IPS-20b (cell line): Measurements from ENCODE around the gene PRR23B.
"Not testable (repeated sequence)": the region's sequence is repeated elsewhere in the genome, so short reads cannot be mapped to it uniquely, and the experiment has no call there.

Source experiments
- H3K27ac ChIP-seq: one replicate; pipeline ENCODE4 v1.5.1; 2013; ENCODE audit warnings: low read length
- H3K27me3 ChIP-seq: 2 replicates; pipeline ENCODE4 v1.6.1; 2013; ENCODE audit warnings: mild to moderate bottlenecking, low read length, inconsistent platforms; ENCODE audit not compliant: insufficient read depth
- H3K36me3 ChIP-seq: 2 replicates; pipeline ENCODE4 v1.6.1; 2013; ENCODE audit warnings: low read depth, mild to moderate bottlenecking, inconsistent platforms, low read length, moderate library complexity; ENCODE audit not compliant: insufficient read depth
- H3K4me1 ChIP-seq: 2 replicates; pipeline ENCODE4 v1.6.1; 2013; ENCODE audit warnings: mild to moderate bottlenecking, control low read depth, inconsistent platforms, low read length, moderate library complexity; ENCODE audit not compliant: insufficient read depth
- H3K4me3 ChIP-seq: 2 replicates; pipeline ENCODE4 v1.5.1; 2013; ENCODE audit warnings: mild to moderate bottlenecking, low read length, inconsistent platforms
- H3K9ac ChIP-seq: 2 replicates; pipeline ENCODE4 v1.6.1; 2013; ENCODE audit warnings: low read depth, mild to moderate bottlenecking, inconsistent platforms, low read length, moderate library complexity
- H3K9me3 ChIP-seq: 2 replicates; pipeline ENCODE4 v1.6.1; 2013; ENCODE audit warnings: mild to moderate bottlenecking, low read depth, low read length, inconsistent platforms; ENCODE audit not compliant: insufficient read depth

The PRR23B gene

GRCh38 chr3:139020868-139021234, at the start of gene PRR23B:
PRR23B (minus strand) TSS chr3:139020926; CDS start chr3:139020661, 265 bp downstream.
- no peak within 1 kb of the TSS for H3K9ac ChIP-seq
- H3K36me3 ChIP-seq = no peaks in the 10 kb centered on the region
- no peak within 1 kb of the TSS for H3K4me3 ChIP-seq
- no peak within 1 kb of the TSS for H3K27ac ChIP-seq
- H3K4me1 ChIP-seq = no peaks in the 10 kb centered on the region
- H3K27me3 ChIP-seq = no peaks in the 10 kb centered on the region
- H3K9me3 ChIP-seq = peaks cover 4% of the 10 kb centered on the region; the same call in 1 of the 2 replicates

GRCh38 chr3:139062918-139063317, 42.2 kb upstream of the PRR23B start:
- H3K36me3 ChIP-seq = no peaks in the 10 kb centered on the region
- no peaks in the 10 kb centered on the region for H3K4me1 ChIP-seq
- no peaks in the 10 kb centered on the region for H3K9me3 ChIP-seq
- no peak overlapping the region for H3K4me3 ChIP-seq
- no peak overlapping the region for H3K27ac ChIP-seq
- H3K27me3 ChIP-seq = no peaks in the 10 kb centered on the region
- no peak overlapping the region for H3K9ac ChIP-seq

- no peak overlapping the region for H3K4me3 ChIP-seq
- no peaks in the 10 kb centered on the region for H3K4me1 ChIP-seq
- no peak overlapping the region for H3K27ac ChIP-seq
- H3K9me3 ChIP-seq = peaks cover 10% of the 10 kb centered on the region
- no peaks in the 10 kb centered on the region for H3K36me3 ChIP-seq
- H3K27me3 ChIP-seq = no peaks in the 10 kb centered on the region
- no peak overlapping the region for H3K9ac ChIP-seq
These were observed 32.3 kb upstream of the PRR23B start for GRCh38 chr3:139052802-139053600.

GRCh38 chr3:139044366-139045210, 23.9 kb upstream of the PRR23B start, which contains the start of gene PRR23C:
PRR23C (minus strand) TSS chr3:139044892; CDS start chr3:139044620, 272 bp downstream.
- no peak within 1 kb of the TSS for H3K27ac ChIP-seq
- no peaks in the 10 kb centered on the region for H3K27me3 ChIP-seq
- no peak within 1 kb of the TSS for H3K4me3 ChIP-seq
- H3K36me3 ChIP-seq = no peaks in the 10 kb centered on the region
- no peaks in the 10 kb centered on the region for H3K9me3 ChIP-seq
- no peaks in the 10 kb centered on the region for H3K4me1 ChIP-seq
- no peak within 1 kb of the TSS for H3K9ac ChIP-seq

GRCh38 chr3:139043554-139044365, 23.0 kb upstream of the PRR23B start:
- no peaks in the 10 kb centered on the region; the same call in 1 of the 2 replicates for H3K4me1 ChIP-seq
- no peaks in the 10 kb centered on the region for H3K27me3 ChIP-seq
- no peak overlapping the region for H3K4me3 ChIP-seq
- no peak overlapping the region for H3K9ac ChIP-seq
- H3K27ac ChIP-seq = no peak overlapping the region
- H3K9me3 ChIP-seq = no peaks in the 10 kb centered on the region
- H3K36me3 ChIP-seq = no peaks in the 10 kb centered on the region

GRCh38 chr3:139037478-139037877, 16.8 kb upstream of the PRR23B start:
- Histone ChIP-seq H3K27me3 (no peaks in the 10 kb centered on the region), H3K9me3 (no peaks in the 10 kb centered on the region), H3K4me1 (no peaks in the 10 kb centered on the region; the same call in 1 of the 2 replicates), H3K27ac (no peak overlapping the region), H3K36me3 (no peaks in the 10 kb centered on the region), H3K9ac (no peak overlapping the region), H3K4me3 (no peak overlapping the region)

- no peaks in the 10 kb centered on the region for H3K27me3 ChIP-seq
- H3K36me3 ChIP-seq = no peaks in the 10 kb centered on the region
- H3K9me3 ChIP-seq = no peaks in the 10 kb centered on the region
- no peak overlapping the region for H3K27ac ChIP-seq
- no peaks in the 10 kb centered on the region for H3K4me1 ChIP-seq
- no peak overlapping the region for H3K4me3 ChIP-seq
- no peak overlapping the region for H3K9ac ChIP-seq
These were observed 11.7 kb upstream of the PRR23B start for GRCh38 chr3:139032326-139033002.

GRCh38 chr3:139030576-139030975, 9.8 kb upstream of the PRR23B start:
- not testable (repeated sequence) for H3K4me3 ChIP-seq, H3K9me3 ChIP-seq, H3K27me3 ChIP-seq, H3K9ac ChIP-seq, H3K4me1 ChIP-seq, H3K36me3 ChIP-seq, H3K27ac ChIP-seq

GRCh38 chr3:139024968-139025367, 4.2 kb upstream of the PRR23B start:
- H3K27ac ChIP-seq = no peak overlapping the region
- H3K9ac ChIP-seq = no peak overlapping the region
- no peaks in the 10 kb centered on the region for H3K4me1 ChIP-seq
- H3K9me3 ChIP-seq = peaks cover 4% of the 10 kb centered on the region; the same call in 1 of the 2 replicates
- no peaks in the 10 kb centered on the region for H3K36me3 ChIP-seq
- H3K27me3 ChIP-seq = no peaks in the 10 kb centered on the region
- H3K4me3 ChIP-seq = no peak overlapping the region

- Histone ChIP-seq H3K4me3 (no peak overlapping the region), H3K4me1 (no peaks in the 10 kb centered on the region), H3K9ac (no peak overlapping the region), H3K27ac (no peak overlapping the region), H3K9me3 (peaks cover 4% of the 10 kb centered on the region; the same call in 1 of the 2 replicates), H3K36me3 (no peaks in the 10 kb centered on the region), H3K27me3 (no peaks in the 10 kb centered on the region)
These were observed 474 bp downstream of the PRR23B start for GRCh38 chr3:139020036-139020867.
